ENCODE data around the gene PTP4A2. TPM values are rescaled to one million over a fixed set of nuclear protein-coding genes. Genes with fewer than 3 reads are reported as not detected.
"Not testable (repeated sequence)": the region's sequence is repeated elsewhere in the genome, so short reads cannot be mapped to it uniquely, and the experiment has no call there.

The PTP4A2 gene
- total RNA-seq, 3 donors from 2014 or later, result 225 to 271 (median 252) TPM

GRCh38 chr1:31927661-31927980, 10.5 kb downstream of the PTP4A2 start:
- Histone ChIP-seq H3K9me3 (no peaks in the 10 kb centered on the region), H3K27ac (peak overlapping the region in 1 of 2 donors; percentile 17), H3K4me1 (peaks cover 0 to 32% of the 10 kb centered on the region in 2 donors), H3K4me3 (no peak overlapping the region), H3K27me3 (no peaks in the 10 kb centered on the region), H3K36me3 (no peaks in the 10 kb centered on the region)
- no peak for DNase-seq (ENCODE audit: low spot score in 2 of 2)
- TF ChIP-seq POLR2A (IDR thresholded peaks at IDR 0.05), result no peak
- TF ChIP-seq POLR2AphosphoS5 (IDR thresholded peaks at IDR 0.05), result no peak
- TF ChIP-seq, protein P1, sequence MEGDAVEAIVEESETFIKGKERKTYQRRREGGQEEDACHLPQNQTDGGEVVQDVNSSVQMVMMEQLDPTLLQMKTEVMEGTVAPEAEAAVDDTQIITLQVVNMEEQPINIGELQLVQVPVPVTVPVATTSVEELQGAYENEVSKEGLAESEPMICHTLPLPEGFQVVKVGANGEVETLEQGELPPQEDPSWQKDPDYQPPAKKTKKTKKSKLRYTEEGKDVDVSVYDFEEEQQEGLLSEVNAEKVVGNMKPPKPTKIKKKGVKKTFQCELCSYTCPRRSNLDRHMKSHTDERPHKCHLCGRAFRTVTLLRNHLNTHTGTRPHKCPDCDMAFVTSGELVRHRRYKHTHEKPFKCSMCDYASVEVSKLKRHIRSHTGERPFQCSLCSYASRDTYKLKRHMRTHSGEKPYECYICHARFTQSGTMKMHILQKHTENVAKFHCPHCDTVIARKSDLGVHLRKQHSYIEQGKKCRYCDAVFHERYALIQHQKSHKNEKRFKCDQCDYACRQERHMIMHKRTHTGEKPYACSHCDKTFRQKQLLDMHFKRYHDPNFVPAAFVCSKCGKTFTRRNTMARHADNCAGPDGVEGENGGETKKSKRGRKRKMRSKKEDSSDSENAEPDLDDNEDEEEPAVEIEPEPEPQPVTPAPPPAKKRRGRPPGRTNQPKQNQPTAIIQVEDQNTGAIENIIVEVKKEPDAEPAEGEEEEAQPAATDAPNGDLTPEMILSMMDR (IDR thresholded peaks at IDR 0.05), result no peak
- intact Hi-C loops (cut with DNase I; ENCODE audit: low total_unique reads), result no loop called here

DNA sequence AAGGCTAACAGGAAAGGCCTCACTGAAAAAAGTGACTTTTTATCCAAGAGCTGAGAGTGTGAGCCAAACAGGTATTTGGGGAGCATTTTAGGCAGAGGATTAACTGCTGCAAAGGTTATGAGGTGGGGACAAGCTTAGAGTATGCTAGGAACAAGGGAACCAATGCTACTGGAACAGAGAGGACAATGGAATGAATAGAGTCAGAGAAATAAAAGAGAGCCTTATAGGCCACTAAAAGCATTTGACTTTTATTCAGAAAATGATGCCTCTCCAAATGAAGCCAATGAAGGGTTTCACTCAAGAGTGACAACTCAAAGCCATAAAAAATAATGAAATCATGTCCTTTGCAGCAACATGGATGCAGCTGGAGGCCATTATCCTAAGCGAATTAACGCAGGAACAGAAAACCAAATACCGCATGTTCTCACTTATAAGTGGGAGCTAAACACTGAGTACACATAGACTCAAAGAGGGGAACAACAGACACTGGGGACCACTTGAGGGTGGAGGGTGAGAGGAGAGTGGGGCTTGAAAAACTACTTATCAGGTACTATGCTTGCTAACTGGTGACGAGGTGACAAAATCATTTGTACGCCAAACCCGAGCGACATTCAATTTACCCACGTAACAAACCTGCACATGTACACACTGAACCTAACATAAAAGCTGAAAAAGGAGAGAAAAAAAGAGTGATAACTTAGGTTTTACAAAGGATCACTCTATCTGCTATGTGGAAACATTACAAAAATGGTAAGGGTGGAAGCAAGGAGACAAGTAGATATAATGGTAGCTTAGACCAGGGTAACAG, 11.1 kb downstream of the PTP4A2 start:
- no peak for TF ChIP-seq POLR2AphosphoS5 (IDR thresholded peaks at IDR 0.05)
- TF ChIP-seq, protein P1 (IDR thresholded peaks at IDR 0.05), result no peak
- no peak for TF ChIP-seq POLR2A (IDR thresholded peaks at IDR 0.05)
- DNase-seq (ENCODE audit: low spot score in 2 of 2), result no peak
- Histone ChIP-seq H3K9me3 (no peaks in the 10 kb centered on the region), H3K4me1 (peaks cover 0 to 26% of the 10 kb centered on the region in 2 donors), H3K36me3 (no peaks in the 10 kb centered on the region), H3K4me3 (no peak overlapping the region), H3K27me3 (no peaks in the 10 kb centered on the region), H3K27ac (peak overlapping the region in 1 of 2 donors; percentile 17)
- intact Hi-C loops (cut with DNase I; ENCODE audit: low total_unique reads), result no loop called here

DNA sequence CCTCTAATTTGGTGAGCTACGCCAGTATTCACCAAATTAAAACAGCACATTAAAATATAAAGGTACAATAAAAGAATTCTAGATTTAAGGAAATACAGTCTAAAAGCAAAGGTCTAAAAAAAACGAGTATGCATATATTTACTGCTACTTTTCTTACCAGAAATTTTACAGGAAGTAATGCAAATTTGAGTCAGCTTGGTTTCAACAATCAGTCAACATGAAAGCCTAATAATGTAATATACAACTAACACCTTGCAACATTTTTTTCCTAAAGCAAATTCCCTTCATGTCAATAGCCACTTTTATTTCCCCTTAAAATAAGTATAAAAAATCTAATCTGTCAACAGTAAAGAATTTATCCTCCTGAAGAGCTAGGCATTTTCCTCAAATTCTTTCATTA, 11.9 kb downstream of the PTP4A2 start:
- Histone ChIP-seq H3K27ac (no peak overlapping the region), H3K9me3 (no peaks in the 10 kb centered on the region), H3K36me3 (no peaks in the 10 kb centered on the region), H3K4me1 (peaks cover 0 to 20% of the 10 kb centered on the region in 2 donors), H3K4me3 (no peak overlapping the region), H3K27me3 (no peaks in the 10 kb centered on the region)
- no peak for DNase-seq (ENCODE audit: low spot score in 2 of 2)
- TF ChIP-seq POLR2A (IDR thresholded peaks at IDR 0.05), result no peak
- TF ChIP-seq POLR2AphosphoS5 (IDR thresholded peaks at IDR 0.05), result no peak
- TF ChIP-seq, protein P1 (IDR thresholded peaks at IDR 0.05), result no peak
- intact Hi-C loops (cut with DNase I; ENCODE audit: low total_unique reads), result no loop called here

GRCh38 chr1:31925824-31926223, 12.3 kb downstream of the PTP4A2 start:
- peak overlapping the region in 1 of 2 donors; percentile 0 for H3K27ac ChIP-seq
- intact Hi-C loops (cut with DNase I; ENCODE audit: low total_unique reads); H3K27me3 ChIP-seq; H3K9me3 ChIP-seq; H3K4me3 ChIP-seq; DNase-seq (ENCODE audit: low spot score in 2 of 2); H3K36me3 ChIP-seq: not testable (repeated sequence)
- H3K4me1 ChIP-seq, result peaks cover 0 to 15% of the 10 kb centered on the region in 2 donors

GRCh38 chr1:31924839-31925238, 13.3 kb downstream of the PTP4A2 start:
- Histone ChIP-seq H3K4me3 (no peak overlapping the region), H3K27me3 (no peaks in the 10 kb centered on the region), H3K27ac (peak overlapping the region in 1 of 2 donors; percentile 1), H3K4me1 (peaks cover 0 to 12% of the 10 kb centered on the region in 2 donors), H3K36me3 (no peaks in the 10 kb centered on the region), H3K9me3 (no peaks in the 10 kb centered on the region)
- intact Hi-C loops (cut with DNase I; ENCODE audit: low total_unique reads), result no loop called here
- TF ChIP-seq POLR2A (IDR thresholded peaks at IDR 0.05) (no peak), POLR2AphosphoS5 (IDR thresholded peaks at IDR 0.05) (no peak)
- TF ChIP-seq, protein P1 (IDR thresholded peaks at IDR 0.05), result no peak
- no peak for DNase-seq (ENCODE audit: low spot score in 2 of 2)

Measured in breast epithelium (tissue), 4 donors.